Fibroblast of upper back skin (primary cell): ENCODE data around the gene ZNF654.
"Not testable (repeated sequence)": the region's sequence is repeated elsewhere in the genome, so short reads cannot be mapped to it uniquely, and the experiment has no call there.

ENCODE experiments used
- DNase-seq: peaks from one replicate; pipeline ENCODE4 v3.0.0-alpha.2; 2013

The ZNF654 gene

GRCh38 chr3:88147261-88147660 is 88.2 kb downstream of the ZNF654 start:
- no peak for DNase-seq

- no peak for DNase-seq
Measured at GRCh38 chr3:88148651-88149050, 89.6 kb downstream of the ZNF654 start.

GRCh38 chr3:88149101-88149508 is 90.0 kb downstream of the ZNF654 start:
- peak; percentile 20 for DNase-seq

GRCh38 chr3:88149509-88150362 is 90.7 kb downstream of the ZNF654 start, which contains the start of gene C3orf38:
Gene C3orf38 (plus strand): TSS chr3:88149959. CDS start chr3:88150053, 94 bp downstream.
- peak; percentile 92 for DNase-seq

GRCh38 chr3:88150371-88150770 is 91.3 kb downstream of the ZNF654 start:
- no peak for DNase-seq

GRCh38 chr3:88150806-88151205 is 91.8 kb downstream of the ZNF654 start:
- DNase-seq: no peak

GRCh38 chr3:88151358-88151757 is 92.3 kb downstream of the ZNF654 start:
- no peak for DNase-seq

- DNase-seq: no peak
Measured at GRCh38 chr3:88152841-88153240, 93.8 kb downstream of the ZNF654 start.

GRCh38 chr3:88166419-88166971 is 107.4 kb downstream of the ZNF654 start:
- DNase-seq: no peak

- DNase-seq: no peak
Measured at GRCh38 chr3:88167173-88167572, 108.1 kb downstream of the ZNF654 start.

- DNase-seq: no peak
Measured at GRCh38 chr3:88167704-88168103, 108.6 kb downstream of the ZNF654 start.

GRCh38 chr3:88168171-88168570 is 109.1 kb downstream of the ZNF654 start:
- no peak for DNase-seq

GRCh38 chr3:88180398-88180999 is 121.4 kb downstream of the ZNF654 start:
- peak; percentile 65 for DNase-seq

- DNase-seq: not testable (repeated sequence)
Measured at GRCh38 chr3:88182165-88182918, 123.3 kb downstream of the ZNF654 start.

GRCh38 chr3:88188436-88188835 is 129.4 kb downstream of the ZNF654 start:
- peak; percentile 49 for DNase-seq

- DNase-seq: no peak
Measured at GRCh38 chr3:88189361-88189810, 130.3 kb downstream of the ZNF654 start.

GRCh38 chr3:88191872-88192409 is 132.9 kb downstream of the ZNF654 start:
- DNase-seq: no peak

GRCh38 chr3:88192631-88193030 is 133.6 kb downstream of the ZNF654 start:
- DNase-seq: no peak
